Jurkat, Clone E6-1 (cell line): Measurements from ENCODE around the gene ADAM19.

Experiments used
- DNase-seq: peaks from one replicate; pipeline ENCODE4 v3.0.0-alpha.2; 2011; ENCODE audit warnings: low read depth, low spot score
- H3K4me3 ChIP-seq: 2 replicates; pipeline ENCODE4 v1.5.1; 2011; ENCODE audit warnings: mild to moderate bottlenecking, low read length, control low read depth, moderate library complexity

ADAM19 gene

GRCh38 chr5:157598350-157598936 lies 22.9 kb upstream of the ADAM19 start:
- H3K4me3 ChIP-seq, result no peak overlapping the region
- no peak for DNase-seq

DNA sequence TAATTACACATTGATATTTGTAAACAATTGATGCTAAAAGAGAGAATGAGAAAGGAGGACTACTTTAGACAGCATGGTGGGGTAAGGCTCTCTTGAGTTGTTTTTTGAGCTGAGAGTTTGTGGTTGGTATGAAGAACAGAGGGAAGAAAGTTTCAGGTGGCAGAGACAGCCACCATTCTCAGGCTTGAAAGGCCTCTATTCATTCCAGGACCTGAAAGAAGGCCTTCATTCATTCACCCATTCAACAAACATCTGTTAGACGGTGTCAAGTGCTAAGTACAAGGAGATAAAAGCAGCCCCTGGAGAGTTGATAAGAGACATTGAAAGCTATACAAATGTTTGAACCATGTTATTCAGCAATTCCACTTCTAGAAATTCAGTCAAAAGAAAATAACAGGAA lies 21.7 kb upstream of the ADAM19 start:
- DNase-seq, result peak; percentile 56
- H3K4me3 ChIP-seq, result no peak overlapping the region

GRCh38 chr5:157596487-157596886 lies 20.9 kb upstream of the ADAM19 start:
- no peak overlapping the region for H3K4me3 ChIP-seq
- DNase-seq, result peak; percentile 86

- DNase-seq, result no peak
These were observed 19.3 kb upstream of the ADAM19 start for GRCh38 chr5:157594675-157595459.

GRCh38 chr5:157594257-157594656 lies 18.7 kb upstream of the ADAM19 start:
- no peak for DNase-seq
- no peak overlapping the region for H3K4me3 ChIP-seq

More at GRCh38 chr5:157594675-157595459, 19.3 kb upstream of the ADAM19 start:
- no peak overlapping the region for H3K4me3 ChIP-seq

DNA sequence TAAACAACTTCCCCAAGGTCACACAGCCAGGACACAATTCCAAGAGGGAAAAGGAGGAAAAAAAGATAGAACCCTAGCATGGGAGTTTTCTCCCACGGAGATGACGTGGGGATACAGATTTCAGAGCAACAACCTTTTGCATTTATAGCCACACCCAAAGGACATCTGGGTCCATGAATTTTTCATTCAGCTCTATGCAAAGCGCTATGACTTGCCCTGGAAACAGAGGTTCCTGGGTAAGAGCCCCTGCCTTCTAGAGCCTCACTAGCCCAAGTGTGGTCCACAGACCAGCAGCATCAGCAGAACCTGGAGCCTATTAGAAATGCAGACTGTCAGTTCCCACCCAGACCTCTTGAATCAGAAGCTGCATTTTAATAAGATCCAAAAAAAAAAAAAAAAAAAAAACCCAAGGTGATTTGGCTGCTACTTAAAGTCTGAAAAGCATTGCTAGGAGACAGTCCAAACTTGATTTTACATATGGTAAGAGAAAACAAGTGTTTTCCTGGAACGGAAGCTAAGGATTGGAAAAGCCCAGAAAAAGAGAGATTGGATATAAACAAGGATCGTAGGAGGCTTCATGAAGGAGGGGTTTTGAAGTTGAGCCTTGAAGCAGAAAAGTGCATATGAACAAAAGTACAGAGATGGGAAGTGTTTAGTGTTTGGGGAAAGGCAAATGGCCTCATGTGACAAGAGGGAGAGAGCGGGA lies 17.6 kb upstream of the ADAM19 start:
- no peak overlapping the region for H3K4me3 ChIP-seq
- DNase-seq, result no peak

GRCh38 chr5:157592594-157592993 lies 17.0 kb upstream of the ADAM19 start:
- DNase-seq, result no peak

GRCh38 chr5:157590478-157590877 lies 14.9 kb upstream of the ADAM19 start:
- H3K4me3 ChIP-seq, result no peak overlapping the region
- DNase-seq, result no peak

More at GRCh38 chr5:157592594-157592993, 17.0 kb upstream of the ADAM19 start:
- no peak overlapping the region for H3K4me3 ChIP-seq

GRCh38 chr5:157584628-157585027 lies 9.1 kb upstream of the ADAM19 start:
- no peak for DNase-seq
- no peak overlapping the region for H3K4me3 ChIP-seq

GRCh38 chr5:157582731-157583620 lies 7.4 kb upstream of the ADAM19 start:
- no peak overlapping the region for H3K4me3 ChIP-seq
- DNase-seq, result no peak

GRCh38 chr5:157581901-157582300 lies 6.3 kb upstream of the ADAM19 start:
- DNase-seq, result no peak
- H3K4me3 ChIP-seq, result no peak overlapping the region

GRCh38 chr5:157578079-157578780 lies 2.7 kb upstream of the ADAM19 start:
- no peak overlapping the region for H3K4me3 ChIP-seq
- no peak for DNase-seq

GRCh38 chr5:157576678-157577077 lies 1.1 kb upstream of the ADAM19 start:
- H3K4me3 ChIP-seq, result no peak overlapping the region
- DNase-seq, result no peak

- DNase-seq, result no peak
- peak overlapping the region; percentile 36 for H3K4me3 ChIP-seq
These were observed 857 bp downstream of the ADAM19 start for GRCh38 chr5:157574456-157575380.

- no peak for DNase-seq
- H3K4me3 ChIP-seq, result no peak overlapping the region
These were observed 4.2 kb downstream of the ADAM19 start for GRCh38 chr5:157571357-157571827.

- no peak for DNase-seq
- H3K4me3 ChIP-seq, result no peak overlapping the region
These were observed 4.9 kb downstream of the ADAM19 start for GRCh38 chr5:157570531-157571200.

DNA sequence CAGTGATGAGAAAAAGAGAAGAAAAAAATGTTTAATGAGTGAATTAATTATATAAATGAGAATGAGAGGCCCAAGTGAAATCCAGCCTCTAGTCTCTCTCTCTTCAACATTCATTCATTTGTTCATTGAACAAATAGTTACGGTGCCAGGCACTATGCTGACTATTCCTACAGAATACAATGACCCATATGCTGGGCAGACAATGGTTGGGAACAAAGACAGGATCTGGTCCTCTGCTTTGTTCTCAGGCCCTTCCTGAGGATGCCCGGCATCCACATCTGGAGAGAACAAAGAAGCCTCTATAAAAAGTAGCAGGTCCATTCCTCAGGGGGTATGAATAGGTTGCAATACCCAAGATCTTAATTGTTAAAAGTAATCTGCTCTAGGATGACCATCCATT lies 6.9 kb downstream of the ADAM19 start:
- DNase-seq, result no peak
- H3K4me3 ChIP-seq, result no peak overlapping the region
